HG02885 (cell line): ENCODE data around the gene GNLY.

Experiments used
- ATAC-seq: cut with Tn5 transposase; IDR thresholded peaks from one replicate; pipeline ENCODE4 v1.9.1; 2021; ENCODE audit warnings: mild to moderate bottlenecking; ENCODE audit not compliant: unreplicated experiment, poor library complexity

GNLY gene

GRCh38 chr2:85681372-85681763 is 12.8 kb upstream of the GNLY start:
- ATAC-seq, result no peak

GRCh38 chr2:85681776-85682175 is 12.4 kb upstream of the GNLY start:
- no peak for ATAC-seq

GRCh38 chr2:85682378-85682777 is 11.8 kb upstream of the GNLY start:
- ATAC-seq, result no peak

GRCh38 chr2:85684380-85684779 is 9.8 kb upstream of the GNLY start:
- no peak for ATAC-seq

GRCh38 chr2:85684806-85685205 is 9.4 kb upstream of the GNLY start:
- no peak for ATAC-seq

- no peak for ATAC-seq
These were observed 3.2 kb upstream of the GNLY start for GRCh38 chr2:85690932-85691331.

- ATAC-seq, result no peak
These were observed 2.0 kb upstream of the GNLY start for GRCh38 chr2:85692039-85692645.

GRCh38 chr2:85695121-85695520 is 963 bp downstream of the GNLY start:
- no peak for ATAC-seq

- ATAC-seq, result no peak
These were observed 1.8 kb downstream of the GNLY start for GRCh38 chr2:85695691-85696668.

- ATAC-seq, result no peak
These were observed 2.9 kb downstream of the GNLY start for GRCh38 chr2:85697096-85697495.

- no peak for ATAC-seq
These were observed 3.6 kb downstream of the GNLY start for GRCh38 chr2:85697716-85698115.

- no peak for ATAC-seq
These were observed 4.2 kb downstream of the GNLY start for GRCh38 chr2:85698184-85698879.

GRCh38 chr2:85698880-85699254 is 4.7 kb downstream of the GNLY start:
- ATAC-seq, result no peak

- no peak for ATAC-seq
These were observed 5.2 kb downstream of the GNLY start for GRCh38 chr2:85699325-85699724.

- ATAC-seq, result no peak
These were observed 8.0 kb downstream of the GNLY start for GRCh38 chr2:85702172-85702571.

- no peak for ATAC-seq
These were observed 8.6 kb downstream of the GNLY start for GRCh38 chr2:85702800-85703199.

- ATAC-seq, result no peak
These were observed 9.2 kb downstream of the GNLY start for GRCh38 chr2:85703329-85703728.

- no peak for ATAC-seq
These were observed 9.9 kb downstream of the GNLY start for GRCh38 chr2:85704038-85704437.

- peak; percentile 64 for ATAC-seq
These were observed 10.9 kb downstream of the GNLY start for GRCh38 chr2:85704800-85705679.

- no peak for ATAC-seq
These were observed 11.5 kb downstream of the GNLY start for GRCh38 chr2:85705680-85706039.
